ENCODE results near the gene PBRM1.
"Not testable (repeated sequence)": the region's sequence is repeated elsewhere in the genome, so short reads cannot be mapped to it uniquely, and the experiment has no call there.

The PBRM1 gene

GRCh38 chr3:52533623-52534280 is 152.0 kb downstream of the PBRM1 start, which contains the start of gene NT5DC2:
Gene NT5DC2 (minus strand): TSS chr3:52533857. CDS start chr3:52533737, 120 bp downstream.
- DNase-seq, result no peak

- no peak for DNase-seq
Measured at GRCh38 chr3:52532838-52533622, 152.7 kb downstream of the PBRM1 start.

- DNase-seq, result no peak
Measured at GRCh38 chr3:52532517-52532837, 153.2 kb downstream of the PBRM1 start.

- no peak for DNase-seq
Measured at GRCh38 chr3:52531860-52532516, 153.7 kb downstream of the PBRM1 start.

- no peak for DNase-seq
Measured at GRCh38 chr3:52530918-52531826, 154.5 kb downstream of the PBRM1 start.

GRCh38 chr3:52529376-52530333 is 156.1 kb downstream of the PBRM1 start:
- no peak for DNase-seq

GRCh38 chr3:52528586-52529375 is 156.9 kb downstream of the PBRM1 start:
- no peak for DNase-seq

GRCh38 chr3:52527732-52528585 is 157.8 kb downstream of the PBRM1 start:
- no peak for DNase-seq

- DNase-seq, result no peak
Measured at GRCh38 chr3:52527039-52527731, 158.5 kb downstream of the PBRM1 start.

GRCh38 chr3:52526671-52527038 is 159.1 kb downstream of the PBRM1 start:
- DNase-seq, result not testable (repeated sequence)

- DNase-seq, result no peak
Measured at GRCh38 chr3:52525680-52526561, 159.8 kb downstream of the PBRM1 start.

- no peak for DNase-seq
Measured at GRCh38 chr3:52524752-52525679, 160.7 kb downstream of the PBRM1 start.

- DNase-seq, result no peak
Measured at GRCh38 chr3:52524258-52524751, 161.4 kb downstream of the PBRM1 start.

GRCh38 chr3:52523386-52524257 is 162.1 kb downstream of the PBRM1 start:
- DNase-seq, result no peak

- no peak for DNase-seq
Measured at GRCh38 chr3:52522651-52523251, 163.0 kb downstream of the PBRM1 start.

Measured in NK-92 treated with Interleukin-12 subunit alpha and Interleukin-12 subunit beta, amount 100 ng/mL, for 24 hours (cell line).